GM12874 (cell line): ENCODE measurements around the gene TCF7L1.

Source experiments
- TF ChIP-seq, protein P1 (sequence below): IDR thresholded peaks from 2 replicates; pipeline ENCODE4 v1.5.1; 2011; ENCODE audit warnings: low read depth, mild to moderate bottlenecking, control low read depth, low read length, moderate library complexity; ENCODE audit not compliant: insufficient read depth

Gene TCF7L1

GRCh38 chr2:85151026-85151425 lies 17.8 kb downstream of the TCF7L1 start:
- TF ChIP-seq, protein P1, sequence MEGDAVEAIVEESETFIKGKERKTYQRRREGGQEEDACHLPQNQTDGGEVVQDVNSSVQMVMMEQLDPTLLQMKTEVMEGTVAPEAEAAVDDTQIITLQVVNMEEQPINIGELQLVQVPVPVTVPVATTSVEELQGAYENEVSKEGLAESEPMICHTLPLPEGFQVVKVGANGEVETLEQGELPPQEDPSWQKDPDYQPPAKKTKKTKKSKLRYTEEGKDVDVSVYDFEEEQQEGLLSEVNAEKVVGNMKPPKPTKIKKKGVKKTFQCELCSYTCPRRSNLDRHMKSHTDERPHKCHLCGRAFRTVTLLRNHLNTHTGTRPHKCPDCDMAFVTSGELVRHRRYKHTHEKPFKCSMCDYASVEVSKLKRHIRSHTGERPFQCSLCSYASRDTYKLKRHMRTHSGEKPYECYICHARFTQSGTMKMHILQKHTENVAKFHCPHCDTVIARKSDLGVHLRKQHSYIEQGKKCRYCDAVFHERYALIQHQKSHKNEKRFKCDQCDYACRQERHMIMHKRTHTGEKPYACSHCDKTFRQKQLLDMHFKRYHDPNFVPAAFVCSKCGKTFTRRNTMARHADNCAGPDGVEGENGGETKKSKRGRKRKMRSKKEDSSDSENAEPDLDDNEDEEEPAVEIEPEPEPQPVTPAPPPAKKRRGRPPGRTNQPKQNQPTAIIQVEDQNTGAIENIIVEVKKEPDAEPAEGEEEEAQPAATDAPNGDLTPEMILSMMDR = no peak

GRCh38 chr2:85152895-85153294 lies 19.7 kb downstream of the TCF7L1 start:
- TF ChIP-seq, protein P1 = no peak

DNA sequence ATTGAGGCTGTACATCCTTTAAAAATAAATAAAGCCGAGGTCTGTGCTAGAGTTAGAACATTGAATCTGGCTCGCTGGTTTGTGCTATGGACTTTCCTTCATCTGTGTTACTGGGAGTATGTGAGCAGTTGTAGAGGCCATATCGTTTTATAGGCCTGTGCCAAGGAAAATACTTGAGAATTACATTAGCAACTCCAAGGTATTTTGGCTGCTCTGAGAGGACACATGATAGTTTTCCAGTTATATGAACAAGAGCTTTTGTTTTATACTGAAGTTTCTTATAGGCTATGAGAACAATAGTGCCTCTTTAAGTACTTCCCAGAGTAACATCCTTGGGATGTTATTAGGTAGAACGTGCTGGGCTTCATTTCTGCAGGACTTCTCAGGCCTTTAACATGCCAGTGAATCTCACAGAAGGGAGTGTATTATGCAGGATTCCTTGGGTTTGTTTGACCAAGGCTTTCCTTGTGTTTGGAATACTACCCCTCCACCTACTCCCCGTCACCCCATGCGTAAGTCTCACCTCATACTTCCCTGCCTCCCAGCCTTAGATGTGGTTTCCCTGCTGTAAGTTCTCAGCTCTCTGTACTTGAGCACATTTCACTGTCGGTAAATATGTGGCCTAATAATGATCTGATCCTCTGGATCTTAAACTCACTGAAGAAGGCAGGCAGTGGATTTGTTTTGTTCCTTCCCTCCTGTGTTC lies 21.0 kb downstream of the TCF7L1 start:
- TF ChIP-seq, protein P1 = no peak

DNA sequence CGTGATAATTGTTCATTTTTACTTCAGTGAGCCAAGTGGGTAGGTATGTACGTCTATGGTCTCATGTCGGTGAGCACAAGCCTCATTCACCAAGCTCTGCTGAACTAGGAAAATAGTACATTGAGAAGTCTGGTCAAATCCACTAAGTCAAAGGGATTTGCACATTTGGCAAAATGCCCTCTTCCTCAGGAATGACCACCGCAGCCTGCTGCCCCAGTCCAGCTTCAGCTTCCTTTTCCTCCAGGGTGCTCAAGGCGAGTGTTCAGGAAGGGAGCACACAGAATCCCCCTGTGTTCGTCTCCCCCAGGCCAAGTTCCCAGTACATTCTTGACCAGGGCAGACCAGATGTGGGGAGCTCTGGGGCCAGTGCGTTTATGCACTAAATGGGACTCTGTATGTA lies 23.0 kb downstream of the TCF7L1 start:
- TF ChIP-seq, protein P1 = no peak

DNA sequence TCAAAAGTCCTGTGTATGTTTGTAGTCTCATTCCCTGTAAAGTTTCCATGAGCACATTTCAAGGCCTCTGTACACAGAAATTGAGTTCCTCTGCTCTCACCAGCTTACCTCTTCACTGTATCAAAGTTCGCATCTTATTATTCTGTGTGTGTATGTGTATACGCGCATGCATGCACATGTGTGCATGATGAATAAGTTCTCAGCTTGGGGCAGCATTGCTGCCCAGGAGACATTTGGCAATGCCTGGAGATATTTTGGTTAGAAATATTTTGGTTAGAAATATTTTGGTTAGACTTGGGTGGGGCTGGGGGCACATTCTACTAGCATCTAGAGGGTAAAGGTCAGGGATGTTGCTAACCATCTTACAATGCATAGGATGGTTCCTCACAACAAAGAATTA lies 23.4 kb downstream of the TCF7L1 start:
- TF ChIP-seq, protein P1 = no peak

- TF ChIP-seq, protein P1 = no peak
These were observed 24.2 kb downstream of the TCF7L1 start for GRCh38 chr2:85157345-85157744.

DNA sequence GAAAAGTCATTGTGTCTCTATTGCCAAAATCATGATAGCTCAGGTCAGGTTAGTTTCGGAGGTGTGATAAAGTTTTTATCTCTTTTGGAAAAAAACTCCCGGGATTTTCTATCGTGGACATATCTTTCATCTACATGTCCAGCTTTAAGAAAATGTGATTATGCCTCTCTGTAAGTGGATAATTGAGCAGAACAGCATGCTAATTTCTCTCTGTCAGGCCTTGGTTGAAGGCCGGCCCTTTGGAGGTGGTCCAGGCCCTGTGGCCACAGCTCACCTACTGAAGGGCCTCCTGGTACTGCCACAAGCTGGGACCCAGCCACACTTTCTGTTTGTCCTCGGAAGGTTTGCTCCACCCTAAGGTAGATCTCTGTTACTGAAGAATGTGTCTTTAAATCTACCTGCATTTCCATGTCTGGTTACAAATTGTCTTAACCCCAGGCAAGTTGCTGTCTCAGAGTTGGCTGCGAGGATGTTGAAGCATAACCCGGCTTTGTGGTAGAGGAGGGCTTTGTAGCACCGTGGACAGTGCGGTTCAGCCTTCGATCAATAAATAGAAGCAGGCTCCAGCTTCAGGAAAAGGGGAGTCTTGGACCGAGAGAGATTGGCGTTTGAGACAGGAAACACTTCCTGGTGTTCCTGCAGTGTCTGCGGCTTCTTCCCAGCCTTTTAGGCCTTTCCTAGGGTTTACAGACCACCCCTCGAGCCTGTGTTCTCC lies 25.5 kb downstream of the TCF7L1 start:
- TF ChIP-seq, protein P1 = no peak
